Endothelial cell of umbilical vein (primary cell): ENCODE data around the gene STIMATE. TPM values are rescaled to one million over a fixed set of nuclear protein-coding genes. Genes with fewer than 3 reads are reported as not detected.

Source experiments
- BruUV-seq: library from RNA; stranded (reverse); fragments of 400-500 nt; replicated peaks from 2 replicates; lab custom pipeline; 2021; lab: Mats Ljungman, UMichigan
- CTCF ChIA-PET: fragments of 300-600, 350-600 bp; sonication (Branson Sonifier 250); formaldehyde crosslinking; loops from one replicate; lab custom pipeline; 2021; ENCODE audit warnings: antibody characterized with exemption, inconsistent platforms; lab: Charles Lee
- POLR2A ChIA-PET: fragments of 300-600, 350-600 bp; sonication (Branson Sonifier 250); formaldehyde crosslinking; loops from one replicate; lab custom pipeline; 2021; ENCODE audit warnings: antibody characterized with exemption, inconsistent platforms; lab: Charles Lee
- DNase-seq: peaks from one replicate; pipeline ENCODE4 v3.0.0-alpha.2; 2011; ENCODE audit warnings: low read depth, low spot score
- FAIRE-seq: peaks from 2 replicates; lab custom pipeline; 2011; peaks lifted over from hg19 to GRCh38; lab: Jason Lieb, UNC
- H2AFZ ChIP-seq: 2 replicates; pipeline ENCODE4 v1.6.0; 2012; ENCODE audit warnings: low read depth, low read length, control low read depth, inconsistent platforms
- H3K27ac ChIP-seq: 2 replicates; pipeline ENCODE4 v1.5.1; 2011; ENCODE audit warnings: low read depth, mild to moderate bottlenecking, control low read depth, low read length, moderate library complexity; ENCODE audit not compliant: insufficient read depth
- H3K27me3 ChIP-seq, 2 experiments: 2 replicates each; pipeline versions ENCODE4 v1.6.0 to v1.6.1; 2011; ENCODE audit warnings: low read length in 2 of 2, mixed read lengths in 1 of 2; ENCODE audit not compliant: control insufficient read depth in 2 of 2, insufficient read depth in 2 of 2
- H3K36me3 ChIP-seq, 2 experiments: 2 replicates in 1 of 2; 3 replicates in 1 of 2; pipeline ENCODE4 v1.5.1; 2011; ENCODE audit warnings: low read length in 2 of 2, mild to moderate bottlenecking in 1 of 2, moderate library complexity in 1 of 2; ENCODE audit not compliant: control insufficient read depth in 2 of 2, insufficient read depth in 2 of 2; ENCODE audit errors: extremely low read depth in 1 of 2
- H3K4me1 ChIP-seq: 3 replicates; pipeline ENCODE4 v1.5.1; 2011; ENCODE audit warnings: mild to moderate bottlenecking, low read length; ENCODE audit not compliant: control insufficient read depth, insufficient read depth; ENCODE audit errors: extremely low read depth
- H3K4me2 ChIP-seq: 2 replicates; pipeline ENCODE4 v1.6.1; 2011; ENCODE audit warnings: low read length, control low read depth, mixed read lengths; ENCODE audit not compliant: insufficient read depth
- H3K4me3 ChIP-seq, 3 experiments: fragments of 200-600 bp in 1 of 3; sonication (generic), shearing (Covaris generic) in 1 of 3; replicated peaks in 1 of 3; 2 replicates each; pipeline ENCODE4 v1.5.1; 2011 to 2016; ENCODE audit warnings: control low read depth in 3 of 3, low read length in 3 of 3, mild to moderate bottlenecking in 2 of 3, inconsistent platforms in 1 of 3, low read depth in 1 of 3, moderate library complexity in 1 of 3; ENCODE audit not compliant: insufficient read depth in 1 of 3
- H3K79me2 ChIP-seq: 2 replicates; pipeline ENCODE4 v1.6.0; 2012; ENCODE audit warnings: low read length, inconsistent platforms; ENCODE audit not compliant: control insufficient read depth, insufficient read depth
- H3K9ac ChIP-seq: replicated peaks from 2 replicates; pipeline ENCODE3; 2011; ENCODE audit warnings: low read length, control low read depth; ENCODE audit not compliant: insufficient read depth; ENCODE audit errors: extremely low read depth
- H3K9me1 ChIP-seq: replicated peaks from 3 replicates; pipeline ENCODE4 v1.6.0; 2011; ENCODE audit warnings: mild to moderate bottlenecking, low read length; ENCODE audit not compliant: control insufficient read depth, insufficient read depth; ENCODE audit errors: extremely low read depth
- H3K9me3 ChIP-seq: replicated peaks from 2 replicates; pipeline ENCODE4 v1.5.1; 2012; ENCODE audit warnings: low read length, inconsistent platforms; ENCODE audit not compliant: control insufficient read depth, insufficient read depth
- H4K20me1 ChIP-seq: replicated peaks from 2 replicates; pipeline ENCODE3; 2011; ENCODE audit warnings: mild to moderate bottlenecking, low read length; ENCODE audit not compliant: control insufficient read depth, insufficient read depth; ENCODE audit errors: extremely low read depth
- CTCF ChIP-seq, 2 donors: IDR thresholded peaks; 1 replicate in 1 of 2; 2 replicates in 1 of 2; pipeline ENCODE4 v1.5.1; 2011; ENCODE audit warnings: low read length in 2 of 2, mild to moderate bottlenecking in 2 of 2, moderate library complexity in 2 of 2, control low read depth in 1 of 2, inconsistent platforms in 1 of 2, low read depth in 1 of 2; ENCODE audit not compliant: insufficient read depth in 1 of 2; ENCODE audit errors: extremely low read depth in 1 of 2
- EZH2 ChIP-seq: IDR thresholded peaks from 2 replicates; pipeline ENCODE4 v1.6.1; 2012; ENCODE audit warnings: borderline replicate concordance, low read depth, mild to moderate bottlenecking, moderate library complexity, low read length, inconsistent platforms; ENCODE audit not compliant: severe bottlenecking
- FOS ChIP-seq: IDR thresholded peaks from 2 replicates; pipeline ENCODE4 v1.6.1; 2011; ENCODE audit warnings: mild to moderate bottlenecking, low read length, moderate library complexity, borderline replicate concordance; ENCODE audit not compliant: insufficient read depth
- GATA2 ChIP-seq: IDR thresholded peaks from 2 replicates; pipeline ENCODE4 v1.7.0; 2011; ENCODE audit warnings: low read depth, mild to moderate bottlenecking, moderate library complexity, mixed read lengths, low read length; ENCODE audit not compliant: insufficient read length, insufficient read depth
- JUN ChIP-seq: IDR thresholded peaks from 2 replicates; pipeline ENCODE4 v1.6.1; 2011; ENCODE audit warnings: borderline replicate concordance, low read depth; ENCODE audit not compliant: insufficient read length, insufficient read depth
- MAX ChIP-seq: IDR thresholded peaks from 2 replicates; pipeline ENCODE4 v1.6.1; 2011; ENCODE audit not compliant: insufficient read depth, insufficient read length
- MYC ChIP-seq: IDR thresholded peaks from one replicate; pipeline ENCODE4 v1.6.1; 2011; ENCODE audit warnings: mild to moderate bottlenecking, low read depth, low read length
- POLR2A ChIP-seq: IDR thresholded peaks from 2 replicates; pipeline ENCODE4 v1.6.1; 2012; ENCODE audit warnings: low read depth, mild to moderate bottlenecking, control low read depth, low read length
- POLR2AphosphoS5 ChIP-seq: IDR thresholded peaks from 2 replicates; pipeline ENCODE4 v1.6.1; 2012; ENCODE audit warnings: low read depth, mild to moderate bottlenecking, control low read depth, low read length, moderate library complexity; ENCODE audit not compliant: insufficient read depth
- dilution Hi-C: fragments of 300-500 bp; cut with MboI; formaldehyde crosslinking; loops from one replicate; pipeline ENCODE4 v1.15.0; 2019; ENCODE audit warnings: low sequenced_read_pairs; ENCODE audit not compliant: extremely low pct_ligation_motif_present
- intact Hi-C: fragments of 100-400 bp; cut with micrococcal nuclease; formaldehyde crosslinking; loops from one replicate; pipeline ENCODE4 v1.10.0; 2022
- polyA plus RNA-seq, 4 experiments: library from polyadenylated mRNA; depleted of rRNA in 3 of 4; stranded (reverse) in 3 of 4; unstranded in 1 of 4; fragments of >200 nt; gene quantifications; 2 replicates each; pipeline versions ENCODE4 v1.2.1 to v1.2.3, GENCODE V29; 2011 to 2012; ENCODE audit warnings: missing spikeins in 1 of 4
- total RNA-seq: library from RNA; stranded (reverse); gene quantifications from 2 replicates; pipeline ENCODE4 v1.2.3, GENCODE V29; 2021

The STIMATE gene
- total and polyA plus RNA-seq, 2 donors (not counting 3 experiments of a cell fraction or from before 2014, with no cell fraction given) = 18.2 to 24.0 TPM

GRCh38 chr3:52891615-52892081 is 5.7 kb downstream of the STIMATE start:
- dilution Hi-C loops = no loop called here

More at GRCh38 chr3:52891615-52892081, 5.7 kb downstream of the STIMATE start:
- FAIRE-seq (no peak), DNase-seq (no peak)
- TF ChIP-seq POLR2A (no peak), CTCF (IDR thresholded peaks at IDR 0.05; ENCODE audit: extremely low read depth in 1 of 2, insufficient read depth in 1 of 2, low read depth in 1 of 2, low read length in 2 of 2) (no peak), MAX (no peak), EZH2 (no peak), FOS (no peak), JUN (no peak), MYC (no peak), POLR2AphosphoS5 (no peak), GATA2 (no peak)
- Histone ChIP-seq H3K4me1 (peaks cover 8% of the 10 kb centered on the region), H4K20me1 (no peaks in the 10 kb centered on the region), H3K9me1 (no peaks in the 10 kb centered on the region), H3K4me2 (no peak overlapping the region), H3K9ac (no peak overlapping the region), H3K36me3 (no peaks in the 10 kb centered on the region), H2AFZ (no peak overlapping the region), H3K79me2 (peaks cover under 1% of the 10 kb centered on the region), H3K4me3 (no peak overlapping the region), H3K27me3 (no peaks in the 10 kb centered on the region), H3K9me3 (no peaks in the 10 kb centered on the region), H3K27ac (no peak overlapping the region)
- CTCF ChIA-PET = interaction anchor here (1.3 kb wide), 1 partner anchor 12 kb away, joined by 3 read pairs; no protein-coding TSS in a partner anchor
- intact Hi-C loops = no loop called here
- POLR2A ChIA-PET = no interaction called here
- BruUV-seq = no TSS peak
